GM21786 (cell line): Measurements from ENCODE around the gene COL24A1.

ENCODE experiments used
- ATAC-seq: cut with Tn5 transposase; IDR thresholded peaks from one replicate; pipeline ENCODE4 v1.9.1; 2021; ENCODE audit not compliant: unreplicated experiment

COL24A1 gene

GRCh38 chr1:85705940-85706339 is 450.6 kb downstream of the COL24A1 start:
- ATAC-seq: no peak

- no peak for ATAC-seq
These were observed 456.1 kb downstream of the COL24A1 start for GRCh38 chr1:85700422-85700821.

- ATAC-seq: no peak
These were observed 458.7 kb downstream of the COL24A1 start for GRCh38 chr1:85697895-85698294.

- ATAC-seq: no peak
These were observed 463.8 kb downstream of the COL24A1 start for GRCh38 chr1:85692730-85693314.

- no peak for ATAC-seq
These were observed 466.7 kb downstream of the COL24A1 start for GRCh38 chr1:85689775-85690404.

- no peak for ATAC-seq
These were observed 473.1 kb downstream of the COL24A1 start for GRCh38 chr1:85683292-85684025.

- ATAC-seq: no peak
These were observed 475.5 kb downstream of the COL24A1 start for GRCh38 chr1:85681087-85681486.
